HepG2 (cell line): ENCODE data around the gene SEPTIN3.

ENCODE experiments used
- EED ChIP-seq: sonication (generic); formaldehyde crosslinking; IDR thresholded peaks from 2 replicates; pipeline ENCODE4 v1.5.0; 2020; ENCODE audit warnings: mild to moderate bottlenecking, missing genetic modification reagents
- EP300 ChIP-seq, 3 experiments: sonication (generic) in 1 of 3; formaldehyde crosslinking in 1 of 3; IDR thresholded peaks; 2 replicates each; pipeline versions ENCODE4 v1.5.1 to v1.6.1; 2011 to 2020; ENCODE audit warnings: low read depth in 2 of 3, low read length in 2 of 3, borderline replicate concordance in 1 of 3, improper control_type of control experiment in 1 of 3, mild to moderate bottlenecking in 1 of 3, missing genetic modification reagents in 1 of 3, moderate library complexity in 1 of 3
- HNRNPK ChIP-seq: fragments of 200-400 bp; formaldehyde crosslinking; IDR thresholded peaks from 2 replicates; pipeline ENCODE4 v1.6.1; 2018; ENCODE audit warnings: low read length, low read depth, moderate library complexity, mild to moderate bottlenecking; ENCODE audit not compliant: poor library complexity, severe bottlenecking
- MBD4 ChIP-seq: IDR thresholded peaks from 2 replicates; pipeline ENCODE4 v1.6.1; 2012; ENCODE audit warnings: low read length, inconsistent platforms, borderline replicate concordance
- MTA3 ChIP-seq: sonication (generic); formaldehyde crosslinking; IDR thresholded peaks from 2 replicates; pipeline ENCODE4 v1.4.0; 2020; ENCODE audit warnings: missing genetic modification reagents
- USF2 ChIP-seq, 2 experiments: sonication (generic) in 1 of 2; formaldehyde crosslinking in 1 of 2; IDR thresholded peaks; 2 replicates each; pipeline versions ENCODE4 v1.5.1 to v1.6.1; 2011 to 2020; ENCODE audit warnings: borderline replicate concordance in 1 of 2, low read depth in 1 of 2, low read length in 1 of 2, mild to moderate bottlenecking in 1 of 2, missing genetic modification reagents in 1 of 2, moderate library complexity in 1 of 2
- ZBTB8A ChIP-seq: sonication (generic); formaldehyde crosslinking; IDR thresholded peaks from 2 replicates; pipeline ENCODE4 v1.4.0; 2020; ENCODE audit warnings: mild to moderate bottlenecking, low read depth, missing genetic modification reagents, borderline replicate concordance
- ZNF431 ChIP-seq: sonication (generic); formaldehyde crosslinking; IDR thresholded peaks from 2 replicates; pipeline ENCODE4 v1.9.0; 2022; ENCODE audit warnings: missing genetic modification reagents, low read depth, mild to moderate bottlenecking, borderline replicate concordance
- ZNF570 ChIP-seq: sonication (generic); formaldehyde crosslinking; IDR thresholded peaks from 2 replicates; pipeline ENCODE4 v1.4.0; 2020; ENCODE audit warnings: mild to moderate bottlenecking, missing genetic modification reagents, borderline replicate concordance
- ZNF749 ChIP-seq: sonication (generic); formaldehyde crosslinking; IDR thresholded peaks from 2 replicates; pipeline ENCODE4 v1.8.0; 2022; ENCODE audit warnings: mild to moderate bottlenecking, missing genetic modification reagents, moderate library complexity, borderline replicate concordance
- TF ChIP-seq, protein P1 (sequence below): sonication (generic); formaldehyde crosslinking; IDR thresholded peaks from 2 replicates; pipeline ENCODE4 v1.8.1; 2023; ENCODE audit warnings: missing genetic modification reagents, inconsistent platforms, borderline replicate concordance
- TF ChIP-seq, protein P2 (sequence below): sonication (generic); formaldehyde crosslinking; IDR thresholded peaks from 2 replicates; pipeline ENCODE4 v1.4.0; 2020; ENCODE audit warnings: missing genetic modification reagents
- TF ChIP-seq, protein P3 (sequence below): sonication (generic); formaldehyde crosslinking; IDR thresholded peaks from 2 replicates; pipeline ENCODE4 v1.5.0; 2020; ENCODE audit warnings: missing genetic modification reagents

- TF ChIP-seq MTA3 (CRISPR knock-in tag) (no peak), EP300 (IDR thresholded peaks at IDR 0.05; ENCODE audit: low read depth in 2 of 2, low read length in 2 of 2) (no peak), EP300 (CRISPR knock-in tag; IDR thresholded peaks at IDR 0.05; ENCODE audit: borderline replicate concordance) (no peak), MBD4 (no peak), ZNF749 (CRISPR knock-in tag) (no peak), ZNF431 (CRISPR knock-in tag) (no peak), EED (no peak), ZNF570 (no peak), ZBTB8A (no peak), HNRNPK (no peak), USF2 (IDR thresholded peaks at IDR 0.05; ENCODE audit: low read depth, low read length) (no peak), USF2 (CRISPR knock-in tag; IDR thresholded peaks at IDR 0.05; ENCODE audit: borderline replicate concordance) (no peak)
- TF ChIP-seq, protein P1, sequence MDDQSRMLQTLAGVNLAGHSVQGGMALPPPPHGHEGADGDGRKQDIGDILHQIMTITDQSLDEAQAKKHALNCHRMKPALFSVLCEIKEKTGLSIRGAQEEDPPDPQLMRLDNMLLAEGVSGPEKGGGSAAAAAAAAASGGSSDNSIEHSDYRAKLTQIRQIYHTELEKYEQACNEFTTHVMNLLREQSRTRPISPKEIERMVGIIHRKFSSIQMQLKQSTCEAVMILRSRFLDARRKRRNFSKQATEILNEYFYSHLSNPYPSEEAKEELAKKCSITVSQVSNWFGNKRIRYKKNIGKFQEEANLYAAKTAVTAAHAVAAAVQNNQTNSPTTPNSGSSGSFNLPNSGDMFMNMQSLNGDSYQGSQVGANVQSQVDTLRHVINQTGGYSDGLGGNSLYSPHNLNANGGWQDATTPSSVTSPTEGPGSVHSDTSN (CRISPR knock-in tag), result no peak
- TF ChIP-seq, protein P2, sequence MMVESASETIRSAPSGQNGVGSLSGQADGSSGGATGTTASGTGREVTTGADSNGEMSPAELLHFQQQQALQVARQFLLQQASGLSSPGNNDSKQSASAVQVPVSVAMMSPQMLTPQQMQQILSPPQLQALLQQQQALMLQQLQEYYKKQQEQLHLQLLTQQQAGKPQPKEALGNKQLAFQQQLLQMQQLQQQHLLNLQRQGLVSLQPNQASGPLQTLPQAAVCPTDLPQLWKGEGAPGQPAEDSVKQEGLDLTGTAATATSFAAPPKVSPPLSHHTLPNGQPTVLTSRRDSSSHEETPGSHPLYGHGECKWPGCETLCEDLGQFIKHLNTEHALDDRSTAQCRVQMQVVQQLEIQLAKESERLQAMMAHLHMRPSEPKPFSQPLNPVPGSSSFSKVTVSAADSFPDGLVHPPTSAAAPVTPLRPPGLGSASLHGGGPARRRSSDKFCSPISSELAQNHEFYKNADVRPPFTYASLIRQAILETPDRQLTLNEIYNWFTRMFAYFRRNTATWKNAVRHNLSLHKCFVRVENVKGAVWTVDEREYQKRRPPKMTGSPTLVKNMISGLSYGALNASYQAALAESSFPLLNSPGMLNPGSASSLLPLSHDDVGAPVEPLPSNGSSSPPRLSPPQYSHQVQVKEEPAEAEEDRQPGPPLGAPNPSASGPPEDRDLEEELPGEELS (CRISPR knock-in tag), result no peak
- TF ChIP-seq, protein P3, sequence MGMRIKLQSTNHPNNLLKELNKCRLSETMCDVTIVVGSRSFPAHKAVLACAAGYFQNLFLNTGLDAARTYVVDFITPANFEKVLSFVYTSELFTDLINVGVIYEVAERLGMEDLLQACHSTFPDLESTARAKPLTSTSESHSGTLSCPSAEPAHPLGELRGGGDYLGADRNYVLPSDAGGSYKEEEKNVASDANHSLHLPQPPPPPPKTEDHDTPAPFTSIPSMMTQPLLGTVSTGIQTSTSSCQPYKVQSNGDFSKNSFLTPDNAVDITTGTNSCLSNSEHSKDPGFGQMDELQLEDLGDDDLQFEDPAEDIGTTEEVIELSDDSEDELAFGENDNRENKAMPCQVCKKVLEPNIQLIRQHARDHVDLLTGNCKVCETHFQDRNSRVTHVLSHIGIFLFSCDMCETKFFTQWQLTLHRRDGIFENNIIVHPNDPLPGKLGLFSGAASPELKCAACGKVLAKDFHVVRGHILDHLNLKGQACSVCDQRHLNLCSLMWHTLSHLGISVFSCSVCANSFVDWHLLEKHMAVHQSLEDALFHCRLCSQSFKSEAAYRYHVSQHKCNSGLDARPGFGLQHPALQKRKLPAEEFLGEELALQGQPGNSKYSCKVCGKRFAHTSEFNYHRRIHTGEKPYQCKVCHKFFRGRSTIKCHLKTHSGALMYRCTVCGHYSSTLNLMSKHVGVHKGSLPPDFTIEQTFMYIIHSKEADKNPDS (CRISPR knock-in tag), result no peak
Measured at GRCh38 chr22:41943661-41944209, 25.5 kb upstream of the SEPTIN3 start.
